ENCODE measurements around the gene ADAMTS1. TPM values are rescaled to one million over a fixed set of nuclear protein-coding genes. Genes with fewer than 3 reads are reported as not detected.

Gene ADAMTS1
- 0.05 to 0.34 TPM (median 0.08 TPM) in 5 replicates for total RNA-seq (2022; extraction: Qiagen RNA extraction)

GRCh38 chr21:26845066-26845758, at the start of gene ADAMTS1:
TSS of gene ADAMTS1 (minus strand) at chr21:26845409. CDS start at chr21:26844954, 455 bp downstream.

Other genes starting within 250 kb of the ADAMTS1 start
- not detected in 5 replicates for gene ADAMTS5, start 121.7 kb upstream of the ADAMTS1 start, total RNA-seq (2022; extraction: Qiagen RNA extraction)

Measured in A549 treated with Mapracorat at 1 μM for 4 hours (cell line).